ENCODE data around the gene PDCD4.

- TF ChIP-seq, protein P1, sequence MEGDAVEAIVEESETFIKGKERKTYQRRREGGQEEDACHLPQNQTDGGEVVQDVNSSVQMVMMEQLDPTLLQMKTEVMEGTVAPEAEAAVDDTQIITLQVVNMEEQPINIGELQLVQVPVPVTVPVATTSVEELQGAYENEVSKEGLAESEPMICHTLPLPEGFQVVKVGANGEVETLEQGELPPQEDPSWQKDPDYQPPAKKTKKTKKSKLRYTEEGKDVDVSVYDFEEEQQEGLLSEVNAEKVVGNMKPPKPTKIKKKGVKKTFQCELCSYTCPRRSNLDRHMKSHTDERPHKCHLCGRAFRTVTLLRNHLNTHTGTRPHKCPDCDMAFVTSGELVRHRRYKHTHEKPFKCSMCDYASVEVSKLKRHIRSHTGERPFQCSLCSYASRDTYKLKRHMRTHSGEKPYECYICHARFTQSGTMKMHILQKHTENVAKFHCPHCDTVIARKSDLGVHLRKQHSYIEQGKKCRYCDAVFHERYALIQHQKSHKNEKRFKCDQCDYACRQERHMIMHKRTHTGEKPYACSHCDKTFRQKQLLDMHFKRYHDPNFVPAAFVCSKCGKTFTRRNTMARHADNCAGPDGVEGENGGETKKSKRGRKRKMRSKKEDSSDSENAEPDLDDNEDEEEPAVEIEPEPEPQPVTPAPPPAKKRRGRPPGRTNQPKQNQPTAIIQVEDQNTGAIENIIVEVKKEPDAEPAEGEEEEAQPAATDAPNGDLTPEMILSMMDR (IDR thresholded peaks at IDR 0.05), result no peak
- TF ChIP-seq POLR2A (IDR thresholded peaks at IDR 0.05), result no peak
These were observed 18.8 kb upstream of the PDCD4 start for GRCh38 chr10:110852947-110853346.
